Cortex of kidney (tissue), 1 donor: ENCODE results near the gene ESPN.
"Not testable (repeated sequence)": the region's sequence is repeated elsewhere in the genome, so short reads cannot be mapped to it uniquely, and the experiment has no call there.

Source experiments
- DNase-seq: peaks from one replicate; lab custom pipeline; 2025; lab: John Stamatoyannopoulos, UW

ESPN gene, protein sequence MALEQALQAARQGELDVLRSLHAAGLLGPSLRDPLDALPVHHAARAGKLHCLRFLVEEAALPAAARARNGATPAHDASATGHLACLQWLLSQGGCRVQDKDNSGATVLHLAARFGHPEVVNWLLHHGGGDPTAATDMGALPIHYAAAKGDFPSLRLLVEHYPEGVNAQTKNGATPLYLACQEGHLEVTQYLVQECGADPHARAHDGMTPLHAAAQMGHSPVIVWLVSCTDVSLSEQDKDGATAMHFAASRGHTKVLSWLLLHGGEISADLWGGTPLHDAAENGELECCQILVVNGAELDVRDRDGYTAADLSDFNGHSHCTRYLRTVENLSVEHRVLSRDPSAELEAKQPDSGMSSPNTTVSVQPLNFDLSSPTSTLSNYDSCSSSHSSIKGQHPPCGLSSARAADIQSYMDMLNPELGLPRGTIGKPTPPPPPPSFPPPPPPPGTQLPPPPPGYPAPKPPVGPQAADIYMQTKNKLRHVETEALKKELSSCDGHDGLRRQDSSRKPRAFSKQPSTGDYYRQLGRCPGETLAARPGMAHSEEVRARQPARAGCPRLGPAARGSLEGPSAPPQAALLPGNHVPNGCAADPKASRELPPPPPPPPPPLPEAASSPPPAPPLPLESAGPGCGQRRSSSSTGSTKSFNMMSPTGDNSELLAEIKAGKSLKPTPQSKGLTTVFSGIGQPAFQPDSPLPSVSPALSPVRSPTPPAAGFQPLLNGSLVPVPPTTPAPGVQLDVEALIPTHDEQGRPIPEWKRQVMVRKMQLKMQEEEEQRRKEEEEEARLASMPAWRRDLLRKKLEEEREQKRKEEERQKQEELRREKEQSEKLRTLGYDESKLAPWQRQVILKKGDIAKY

DNA sequence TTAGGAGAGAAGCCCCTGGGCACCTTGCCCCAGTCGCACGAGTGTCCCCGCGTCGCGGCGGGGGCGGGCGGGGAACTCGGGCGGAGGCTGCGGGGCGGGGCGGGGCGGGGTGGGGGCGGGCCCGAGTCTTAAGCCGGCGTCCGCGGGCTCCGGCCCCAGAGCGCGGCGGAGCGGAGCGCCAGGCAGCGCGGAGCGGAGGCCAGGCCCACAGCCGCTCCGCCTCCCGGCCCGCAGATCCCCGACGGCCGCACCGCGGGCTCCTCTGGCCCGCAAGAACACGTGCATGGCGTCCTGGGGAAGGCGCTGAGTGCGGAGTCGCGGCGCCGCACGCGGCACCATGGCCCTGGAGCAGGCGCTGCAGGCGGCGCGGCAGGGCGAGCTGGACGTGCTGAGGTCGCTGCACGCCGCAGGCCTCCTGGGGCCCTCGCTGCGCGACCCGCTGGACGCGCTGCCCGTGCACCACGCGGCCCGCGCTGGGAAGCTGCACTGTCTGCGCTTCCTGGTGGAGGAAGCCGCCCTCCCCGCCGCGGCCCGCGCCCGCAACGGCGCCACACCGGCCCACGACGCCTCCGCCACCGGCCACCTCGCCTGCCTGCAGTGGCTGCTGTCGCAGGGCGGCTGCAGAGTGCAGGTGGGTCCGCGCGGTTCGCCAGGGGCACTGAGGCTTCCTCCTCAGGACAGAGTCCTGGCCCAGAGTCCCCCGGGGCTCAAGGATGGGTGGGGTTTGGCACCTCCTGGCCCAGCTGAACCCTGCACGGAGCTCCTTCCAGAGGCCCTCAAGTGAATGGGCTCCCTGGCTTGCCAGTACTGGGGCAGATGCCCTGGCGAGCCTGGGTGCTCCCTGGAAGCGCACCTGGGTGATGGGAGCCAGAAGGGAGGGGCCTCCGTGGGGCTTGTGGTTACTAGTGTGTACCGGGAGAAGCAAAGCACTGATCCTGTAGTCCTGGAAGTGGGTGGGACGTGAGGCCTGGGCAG lies at the start of gene ESPN:
Gene ESPN, plus strand, starts transcription at position 158 of the 975 bp plus-strand sequence. Its CDS starts 180 bp downstream, at position 338.
- no peak for DNase-seq

DNA sequence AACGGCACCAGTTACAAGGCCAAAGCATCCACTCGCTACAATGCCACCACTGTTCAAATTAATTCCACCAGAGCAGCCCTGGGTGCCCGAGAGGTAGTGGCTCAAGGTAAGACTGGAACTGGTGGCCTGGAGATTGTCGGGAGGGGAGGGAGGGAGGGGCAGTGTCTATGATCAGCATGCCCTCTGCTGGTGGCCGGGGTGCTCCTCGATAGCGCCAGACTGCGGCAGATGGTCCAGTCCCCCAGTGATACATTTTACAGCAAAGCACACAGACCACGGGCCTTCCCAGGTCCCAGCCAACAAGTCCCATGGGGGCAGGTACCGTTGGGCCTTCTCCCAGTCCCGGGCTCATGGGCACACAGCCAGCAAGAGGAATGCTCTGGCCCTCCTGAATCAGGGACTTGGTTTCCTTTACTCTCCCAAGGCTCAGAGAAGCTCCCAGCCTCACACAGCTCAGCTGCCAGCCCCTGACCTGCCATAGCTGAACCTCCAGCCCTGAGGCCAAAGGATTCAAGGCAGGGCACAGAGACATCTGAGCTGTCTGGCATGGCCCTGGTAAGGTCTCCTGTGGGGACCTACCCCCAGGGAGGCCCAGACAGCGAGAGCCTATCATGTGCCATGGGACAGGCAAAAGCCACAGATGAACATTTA lies 46.4 kb upstream of the ESPN start:
- no peak for DNase-seq

DNA sequence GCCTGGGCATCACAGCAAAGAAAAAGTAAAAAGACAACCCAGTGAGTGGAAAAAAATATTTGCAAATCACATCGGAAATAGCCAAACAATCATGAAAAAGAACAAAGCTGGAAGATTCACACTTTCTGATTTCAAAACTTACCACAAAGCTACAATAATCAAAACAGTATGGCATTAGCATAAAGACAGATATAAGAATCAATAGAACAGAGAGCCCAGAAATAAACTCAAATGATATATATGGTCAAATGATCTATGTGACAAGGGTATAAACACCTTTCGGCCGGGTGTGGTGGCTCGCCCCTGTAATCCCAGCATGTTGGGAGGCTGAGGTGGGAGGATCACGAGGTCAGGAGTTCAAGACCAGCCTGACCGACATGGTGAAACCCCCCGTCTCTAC lies 44.5 kb upstream of the ESPN start:
- no peak for DNase-seq

DNA sequence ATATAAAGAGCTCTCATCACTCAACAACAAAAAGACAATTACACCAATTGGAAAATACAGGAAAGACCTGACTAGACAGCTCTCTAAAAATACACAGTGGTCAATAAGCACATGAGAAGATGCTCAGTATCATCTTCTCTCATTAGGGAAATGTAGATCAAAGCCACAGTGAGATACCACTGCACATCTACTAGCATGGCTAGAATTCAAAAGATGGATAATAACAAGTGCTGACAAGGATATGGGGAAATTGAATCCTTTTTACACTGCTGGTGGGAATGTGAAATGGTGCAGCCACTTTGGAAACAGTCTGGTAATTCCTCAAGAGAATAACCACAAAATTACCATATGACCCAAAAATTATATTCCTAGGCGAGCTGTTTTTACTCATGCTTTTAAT lies 40.4 kb upstream of the ESPN start:
- DNase-seq, result no peak

DNA sequence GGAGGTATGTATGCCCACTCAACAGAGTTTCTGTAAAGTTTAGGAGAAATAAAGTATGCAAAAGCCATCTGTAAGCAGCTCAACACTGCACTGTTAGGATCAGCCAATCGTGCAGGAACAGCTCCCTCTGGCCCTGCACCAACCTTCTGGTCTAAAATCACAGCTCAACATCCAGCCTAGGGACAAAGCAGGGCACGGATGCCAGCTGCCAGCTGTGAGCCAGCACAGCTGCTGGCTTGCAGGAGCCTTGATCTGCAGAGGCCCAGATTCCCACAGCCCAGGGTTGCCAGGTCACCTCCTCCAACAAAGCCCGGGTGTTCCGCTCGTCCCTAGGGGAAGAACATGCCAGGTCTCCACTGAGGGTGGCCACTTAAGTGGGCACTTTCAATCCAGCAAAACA lies 39.6 kb upstream of the ESPN start:
- DNase-seq, result no peak

DNA sequence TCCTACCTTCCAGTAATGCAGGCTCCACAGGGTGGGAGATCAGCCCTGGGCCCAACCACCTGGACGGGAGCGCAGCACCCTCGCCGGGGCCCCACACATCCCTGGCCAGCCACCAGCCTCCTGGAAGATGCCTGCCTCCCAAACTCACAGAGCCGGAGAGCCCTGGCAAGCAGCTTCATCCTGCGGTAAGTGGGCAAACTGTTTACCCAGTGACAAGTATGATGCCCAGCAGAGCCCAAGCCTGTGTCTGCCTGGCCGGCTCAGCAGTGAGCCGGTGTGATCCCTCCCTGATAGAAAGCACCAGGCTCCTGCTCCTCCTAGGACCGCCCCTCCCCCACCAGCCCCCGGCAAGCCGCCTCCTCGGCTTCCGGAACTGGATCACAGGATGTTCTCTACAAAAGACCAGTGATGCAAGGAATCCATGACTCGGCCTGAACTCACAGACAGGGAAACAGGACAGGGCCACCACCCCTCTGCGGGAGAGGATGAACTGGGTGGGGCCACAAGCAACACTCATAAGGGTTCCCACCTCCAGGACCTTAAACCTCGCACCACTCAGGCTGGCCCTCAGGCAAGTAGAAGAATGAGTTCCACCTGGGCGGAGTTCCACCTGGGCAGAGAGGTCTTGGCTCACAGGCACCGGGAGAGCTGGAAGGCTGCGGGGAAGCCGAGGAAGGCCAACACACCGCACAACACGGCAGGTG lies 38.9 kb upstream of the ESPN start:
- no peak for DNase-seq

DNA sequence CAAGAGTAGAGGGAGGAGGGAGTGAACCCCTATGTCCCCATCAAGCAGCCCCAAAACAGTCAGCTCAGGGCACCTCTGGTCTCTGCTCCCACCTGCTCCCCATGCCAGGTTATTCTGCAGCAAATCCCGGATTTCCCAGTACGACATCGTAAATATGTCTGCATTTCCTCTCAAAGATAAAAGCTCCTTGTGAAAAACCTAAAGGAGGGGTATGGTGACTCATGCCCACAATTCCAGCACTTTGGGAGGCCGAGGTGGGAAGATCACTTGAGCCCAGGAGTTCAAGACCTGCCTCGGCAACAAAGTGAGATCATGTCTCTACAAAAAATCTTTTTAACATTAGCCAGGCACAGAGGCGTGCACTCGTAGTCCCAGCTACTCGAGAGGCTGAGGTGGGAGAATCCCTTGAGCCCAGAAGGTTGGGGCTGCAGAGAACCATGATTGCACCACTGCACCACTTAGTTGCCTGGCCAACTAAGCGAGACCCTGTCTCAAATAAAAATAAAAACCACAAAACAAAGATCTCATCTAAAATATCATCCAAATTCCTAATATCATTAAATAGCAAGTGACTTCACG lies 38.1 kb upstream of the ESPN start:
- no peak for DNase-seq

DNA sequence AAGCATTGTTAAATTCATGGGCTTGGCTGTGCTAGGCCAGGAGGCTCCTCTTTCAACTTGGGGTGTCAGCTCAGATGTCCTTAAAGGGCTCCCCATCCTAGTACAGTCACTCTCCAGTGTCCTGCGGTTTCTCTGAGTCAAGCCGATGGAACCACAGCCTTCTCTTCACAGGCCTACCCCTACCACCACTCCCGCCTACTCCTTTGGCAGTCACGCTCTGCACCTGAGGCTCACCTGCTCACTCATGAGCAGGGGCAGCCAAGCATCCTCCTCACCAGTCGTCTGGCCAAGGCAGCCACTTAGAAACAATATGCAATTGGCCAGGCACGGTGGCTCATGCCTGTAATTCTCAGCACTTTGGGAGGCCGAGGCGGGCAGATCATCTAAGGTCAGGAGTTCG lies 34.6 kb upstream of the ESPN start:
- no peak for DNase-seq

DNA sequence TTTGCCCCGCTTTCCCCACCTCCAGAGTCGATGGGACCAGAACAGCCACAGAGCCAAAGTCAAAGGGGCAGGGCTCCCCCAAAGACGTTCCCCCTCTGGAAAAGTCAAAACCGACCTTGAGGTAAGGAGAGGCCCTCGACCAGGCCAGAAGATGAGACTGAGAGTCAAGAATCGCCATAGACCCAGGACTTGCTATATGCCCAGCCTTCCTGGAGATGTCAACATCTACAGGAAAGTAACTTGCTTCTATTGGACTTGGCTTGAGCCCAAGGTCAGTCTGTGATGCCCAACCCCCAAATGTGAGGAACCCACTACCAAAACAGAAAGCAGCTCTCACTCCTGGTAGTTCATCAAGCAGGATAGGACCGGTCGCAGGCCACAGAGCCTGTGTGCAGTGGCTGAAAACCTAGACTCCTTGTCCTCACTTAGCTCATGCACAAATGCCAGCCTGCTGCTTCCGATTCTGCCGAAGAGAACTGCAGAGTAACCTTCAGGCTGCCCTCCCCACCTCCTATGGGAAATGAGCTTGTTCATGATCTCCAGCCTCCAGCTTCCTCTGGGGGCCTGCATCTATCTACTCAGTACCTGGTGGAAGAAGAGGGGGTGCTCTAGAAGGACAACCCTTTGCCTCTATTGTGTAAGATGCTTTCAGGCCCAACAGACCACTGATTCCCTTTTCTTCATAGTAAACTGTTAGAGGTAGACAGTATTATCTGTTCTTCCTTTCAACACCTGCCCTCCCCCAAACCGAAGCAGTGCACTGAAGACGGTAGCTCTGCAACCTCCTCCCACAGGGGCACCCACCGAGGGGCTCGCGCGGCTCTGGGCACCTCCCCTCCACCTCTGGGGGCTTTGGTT lies 32.4 kb upstream of the ESPN start:
- DNase-seq, result no peak

DNA sequence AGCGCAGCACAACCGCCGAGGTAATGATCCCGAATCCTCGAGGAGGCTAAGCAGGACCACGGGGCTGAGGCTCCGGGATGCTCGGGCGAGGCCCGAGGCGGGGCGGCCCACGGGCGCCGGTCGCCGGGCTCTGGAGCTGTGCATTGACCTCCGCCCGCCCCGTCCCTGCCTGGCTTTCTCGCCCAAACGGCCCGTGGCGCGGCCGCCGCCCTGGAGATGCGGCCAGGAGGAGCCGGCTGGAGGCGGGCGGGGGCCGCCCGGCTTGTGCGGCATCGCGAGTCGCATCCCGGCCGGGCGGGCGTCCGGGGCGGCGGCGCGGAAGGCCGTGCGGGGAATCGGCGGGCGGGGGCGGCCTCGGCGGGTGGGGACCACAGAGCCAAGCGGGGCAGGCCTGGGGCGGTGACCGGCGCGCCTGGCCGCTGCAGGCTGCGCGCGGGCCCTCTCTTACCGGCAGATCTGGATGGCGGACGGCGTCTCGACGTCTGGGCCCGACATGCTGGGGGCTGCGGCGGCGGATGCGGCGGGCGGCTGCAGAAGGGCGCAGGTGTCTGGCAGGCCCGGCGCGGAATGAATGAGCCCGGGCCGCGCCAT lies 31.7 kb upstream of the ESPN start:
- DNase-seq, result no peak

DNA sequence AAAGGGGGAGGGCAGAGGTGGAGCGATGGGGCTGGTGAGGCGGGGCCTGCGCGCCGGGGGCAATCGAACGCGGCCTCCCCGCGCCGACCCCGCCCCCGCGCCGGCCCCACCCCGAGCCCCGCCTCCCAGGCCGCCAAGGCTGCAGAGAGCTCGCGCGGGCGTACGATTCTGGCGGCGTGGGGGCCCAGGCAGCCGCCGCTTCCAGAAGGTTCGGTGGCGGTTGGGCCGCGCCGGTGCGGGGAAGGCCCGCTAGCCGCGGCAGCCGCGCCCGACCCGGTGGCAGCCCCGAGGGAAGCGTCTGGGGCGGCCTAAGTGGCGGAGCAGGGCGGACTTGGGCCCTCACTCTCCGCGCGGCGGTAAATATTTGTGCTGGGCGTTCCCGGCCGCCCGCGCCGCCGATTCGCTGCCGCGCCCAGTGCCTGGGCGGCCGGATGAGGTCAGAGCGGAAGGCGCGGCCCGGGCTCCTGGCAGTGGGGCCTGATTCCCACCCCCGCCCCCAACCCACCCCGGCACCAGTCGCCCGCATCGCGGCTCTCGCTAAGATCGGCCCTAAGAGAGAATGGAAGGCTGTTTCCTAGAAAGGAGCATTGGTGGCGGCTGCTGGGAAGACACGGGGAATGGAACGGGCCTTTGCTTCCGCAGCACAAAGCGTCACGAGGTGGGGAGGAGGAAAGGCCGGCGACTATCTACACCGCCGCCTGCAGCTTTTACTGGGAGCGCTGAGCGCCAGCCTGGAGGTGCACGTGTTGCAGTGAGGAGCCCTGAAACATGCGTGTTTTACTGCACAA lies 31.0 kb upstream of the ESPN start, which contains the start of gene ACOT7:
Gene ACOT7, minus strand, starts transcription at position 368 of the 788 bp plus-strand sequence. CDS start 368 bp downstream, outside the sequence.
- no peak for DNase-seq

DNA sequence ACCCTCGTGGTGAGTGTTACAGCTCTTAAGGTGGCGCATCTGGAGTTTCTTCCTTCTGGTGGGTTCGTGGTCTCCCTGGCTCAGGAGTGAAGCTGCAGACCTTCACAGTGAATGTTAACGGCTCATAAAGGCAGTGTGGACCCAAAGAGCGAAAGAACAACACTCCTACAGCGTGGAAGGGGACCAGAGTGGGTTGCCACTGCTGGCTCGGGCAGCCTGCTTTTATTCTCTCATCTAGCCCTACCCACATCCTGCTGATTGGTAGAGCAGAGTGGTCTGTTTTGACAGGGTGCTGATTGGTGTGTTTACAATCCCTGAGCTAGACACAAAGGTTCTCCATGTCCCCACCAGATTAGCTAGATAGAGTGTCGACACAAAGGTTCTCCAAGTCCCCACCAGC lies 29.4 kb upstream of the ESPN start:
- DNase-seq, result not testable (repeated sequence)

DNA sequence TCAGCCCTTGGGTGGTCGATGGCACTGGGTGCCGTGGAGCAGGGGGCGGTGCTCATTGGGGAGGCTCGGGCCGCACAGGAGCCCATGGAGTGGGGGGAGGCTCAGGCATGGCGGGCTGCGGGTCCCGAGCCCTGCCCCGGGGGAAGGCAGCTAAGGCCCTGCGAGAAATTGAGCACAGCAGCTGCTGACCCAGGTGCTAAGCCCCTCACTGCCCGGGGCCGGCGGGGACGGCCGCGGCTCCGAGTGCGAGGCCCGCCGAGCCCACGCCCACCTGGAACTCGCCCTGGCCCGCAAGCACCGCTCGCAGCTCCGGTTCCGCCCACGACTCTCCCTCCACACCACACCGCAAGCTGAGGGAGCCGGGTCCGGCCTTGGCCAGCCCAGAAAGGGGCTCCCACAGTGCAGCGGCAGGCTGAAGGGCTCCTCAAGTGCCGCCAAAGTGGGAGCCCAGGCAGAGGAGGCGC lies 28.8 kb upstream of the ESPN start:
- DNase-seq, result not testable (repeated sequence)

DNA sequence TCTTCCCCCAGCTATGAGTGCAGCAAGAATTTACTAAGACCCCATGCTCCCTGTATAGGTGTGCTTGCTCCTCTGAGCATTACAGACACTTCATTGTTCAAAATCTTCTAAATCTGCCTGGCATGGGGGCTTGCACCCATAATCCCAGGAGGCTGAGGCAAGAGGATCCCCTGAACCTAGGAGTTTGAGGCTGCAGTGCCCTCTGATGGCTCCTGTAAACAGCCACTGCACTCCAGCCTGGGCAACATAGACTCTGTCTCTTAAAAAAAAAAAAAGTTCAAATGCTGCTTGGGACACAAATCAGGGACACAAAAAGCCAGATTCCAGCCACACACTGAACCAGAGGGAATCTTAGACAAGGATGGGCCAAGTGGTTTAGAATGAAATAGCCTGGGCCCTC lies 27.6 kb upstream of the ESPN start:
- DNase-seq, result no peak

DNA sequence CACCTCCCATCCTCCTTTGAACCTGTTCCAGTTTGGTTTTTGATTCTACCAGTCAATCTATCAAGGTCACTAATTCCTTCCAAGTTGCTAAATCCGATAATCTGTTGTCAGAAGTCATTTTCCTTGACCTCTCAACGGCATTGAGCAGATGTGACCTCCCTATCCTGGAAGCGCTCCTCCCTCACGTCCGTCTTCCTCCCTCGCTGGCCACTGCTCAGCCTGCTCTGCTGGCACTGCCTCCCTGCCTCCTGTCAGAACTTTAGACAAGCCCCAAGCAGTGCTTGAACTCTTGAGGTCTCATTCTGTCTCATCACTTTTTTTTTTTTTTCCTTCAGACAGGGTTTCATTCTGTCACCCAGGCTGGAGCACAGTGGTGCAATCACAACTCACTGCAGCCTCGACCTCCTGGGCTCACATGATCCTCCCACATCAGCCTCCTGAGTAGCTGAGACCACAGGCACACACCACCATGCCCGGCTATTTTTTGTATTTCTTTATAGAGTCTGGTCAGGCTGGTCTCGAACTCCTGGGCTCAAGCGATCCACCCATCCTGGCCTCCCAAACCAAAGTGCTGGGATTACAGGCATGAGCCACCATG lies 26.6 kb upstream of the ESPN start:
- no peak for DNase-seq

DNA sequence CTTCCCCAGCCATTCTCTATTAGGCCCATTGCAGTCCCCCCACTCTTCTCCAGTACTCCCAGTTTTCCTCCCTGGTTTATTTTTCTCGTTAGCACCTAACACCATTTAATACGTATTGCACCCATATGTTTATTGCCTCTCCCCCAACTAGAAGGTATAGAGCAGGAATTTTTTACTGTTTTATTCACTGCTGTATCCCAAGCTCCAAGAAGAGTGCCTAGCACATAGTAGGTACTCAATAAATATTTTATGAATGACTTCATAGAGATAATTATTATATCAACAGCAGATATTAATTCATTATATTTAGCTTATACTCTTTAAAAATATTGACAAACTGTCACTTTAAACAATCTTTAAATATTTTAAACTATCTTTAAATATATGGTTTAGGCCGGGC lies 25.3 kb upstream of the ESPN start:
- no peak for DNase-seq

DNA sequence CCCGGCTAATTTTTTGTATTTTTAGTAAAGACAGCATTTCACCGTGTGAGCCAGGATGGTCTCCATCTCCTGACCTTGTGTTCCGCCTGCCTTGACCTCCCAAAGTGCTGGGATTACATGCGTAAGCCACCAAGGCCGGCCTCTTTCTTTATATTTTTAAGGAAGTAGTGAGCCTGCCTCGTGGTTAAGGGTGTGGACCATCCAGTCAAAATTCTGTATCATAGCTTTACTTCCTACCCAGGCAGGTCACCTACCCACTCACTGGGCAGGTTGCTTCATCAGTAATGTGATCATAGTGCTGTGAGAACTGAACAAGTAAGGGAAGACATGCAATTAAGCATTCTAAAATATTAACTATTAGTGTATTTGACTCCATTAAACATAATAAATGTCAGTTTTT lies 22.9 kb upstream of the ESPN start:
- no peak for DNase-seq

DNA sequence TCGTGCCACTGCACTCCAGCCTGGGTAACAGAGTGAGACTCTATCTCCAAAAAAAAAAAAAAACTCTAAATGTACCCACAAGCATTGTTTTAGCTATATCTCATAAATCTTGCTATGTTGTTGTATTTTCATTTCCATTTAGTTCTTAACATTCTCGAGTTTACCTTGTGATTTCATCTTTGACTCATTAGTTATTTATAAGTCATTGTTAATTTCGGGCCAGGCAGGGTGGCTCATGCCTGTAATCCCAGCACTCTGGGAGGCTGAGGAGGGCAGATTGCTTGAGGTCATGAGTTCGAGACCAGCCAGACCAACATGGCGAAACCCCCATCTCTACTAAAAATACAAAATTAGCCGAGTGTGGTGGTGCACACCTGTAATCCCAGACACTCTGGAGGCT lies 16.6 kb upstream of the ESPN start:
- no peak for DNase-seq
